Hepatocyte (in vitro differentiated cells): ENCODE results near the gene HDAC8. TPM values are rescaled to one million over a fixed set of nuclear protein-coding genes. Genes with fewer than 3 reads are reported as not detected.
"Not testable (repeated sequence)": the region's sequence is repeated elsewhere in the genome, so short reads cannot be mapped to it uniquely, and the experiment has no call there.

Experiments
- DNase-seq: peaks from one replicate; pipeline ENCODE4 v3.0.0-alpha.2; 2016; ENCODE audit warnings: low spot score
- H2AFZ ChIP-seq: fragments of 200-600 bp; sonication (generic); 2 replicates; pipeline ENCODE4 v1.6.0; 2016; ENCODE audit warnings: antibody characterized with exemption, mild to moderate bottlenecking
- H3K27ac ChIP-seq: fragments of 200-600 bp; sonication (generic); 2 replicates; pipeline ENCODE4 v1.5.1; 2016; ENCODE audit warnings: mild to moderate bottlenecking
- H3K27me3 ChIP-seq: fragments of 200-600 bp; sonication (generic); 2 replicates; pipeline ENCODE4 v1.6.1; 2016
- H3K36me3 ChIP-seq: fragments of 200-600 bp; sonication (generic); replicated peaks from 2 replicates; pipeline ENCODE4 v1.5.1; 2016; ENCODE audit warnings: low read depth; ENCODE audit not compliant: insufficient read depth
- H3K4me1 ChIP-seq: fragments of 200-600 bp; sonication (generic); 2 replicates; pipeline ENCODE4 v1.5.1; 2016; ENCODE audit warnings: mild to moderate bottlenecking, moderate library complexity; ENCODE audit not compliant: insufficient read depth
- H3K4me2 ChIP-seq: fragments of 200-600 bp; sonication (generic); 2 replicates; pipeline ENCODE4 v1.6.0; 2016
- H3K4me3 ChIP-seq: fragments of 200-600 bp; sonication (generic); 2 replicates; pipeline ENCODE4 v1.5.1; 2016; ENCODE audit warnings: mild to moderate bottlenecking
- H3K79me2 ChIP-seq: fragments of 200-600 bp; sonication (generic); 2 replicates; pipeline ENCODE4 v1.6.0; 2017; ENCODE audit warnings: mild to moderate bottlenecking
- H3K9me2 ChIP-seq: fragments of 200-600 bp; sonication (generic); replicated peaks from 2 replicates; pipeline ENCODE4 v1.6.0; 2017; ENCODE audit warnings: mild to moderate bottlenecking; ENCODE audit not compliant: insufficient read depth
- H3K9me3 ChIP-seq: fragments of 200-600 bp; sonication (generic); 2 replicates; pipeline ENCODE4 v1.5.1; 2016; ENCODE audit warnings: low read depth, mild to moderate bottlenecking
- H4K20me1 ChIP-seq: fragments of 200-600 bp; sonication (generic); 2 replicates; pipeline ENCODE4 v1.6.0; 2016; ENCODE audit warnings: mild to moderate bottlenecking; ENCODE audit not compliant: insufficient read depth, poor library complexity, severe bottlenecking
- CTCF ChIP-seq: fragments of 200-600 bp; sonication (generic); IDR thresholded peaks from 2 replicates; pipeline ENCODE4 v1.5.1; 2016; ENCODE audit warnings: antibody characterized with exemption, mild to moderate bottlenecking; ENCODE audit not compliant: poor library complexity
- EZH2 ChIP-seq: fragments of 200-600 bp; sonication (generic); IDR thresholded peaks from 2 replicates; pipeline ENCODE4 v1.6.1; 2016; ENCODE audit warnings: antibody characterized with exemption, mild to moderate bottlenecking, borderline replicate concordance
- EZH2phosphoT487 ChIP-seq: fragments of 200-600 bp; sonication (generic); IDR thresholded peaks from one replicate; pipeline ENCODE4 v1.6.1; 2018; ENCODE audit warnings: antibody characterized with exemption, mild to moderate bottlenecking, low read depth, moderate library complexity; ENCODE audit not compliant: unreplicated experiment, severe bottlenecking
- WGBS: methylation state at CpG from one replicate; pipeline ENCODE4 v1.1.6; 2016; ENCODE audit warnings: low lambda C conversion rate; ENCODE audit errors: missing lambda C conversion rate; 5-methylcytosine and 5-hydroxymethylcytosine counted together
- polyA plus RNA-seq: library from polyadenylated mRNA; unstranded; fragments of >200 nt; fragmentation: Nextera tagmentation; extraction: Ambion mirVana; gene quantifications from 2 replicates; pipeline ENCODE4 v1.2.1, GENCODE V29; 2016
- total RNA-seq: library from RNA; depleted of rRNA; stranded (reverse); fragments of >200 nt; gene quantifications from 2 replicates; pipeline ENCODE4 v1.2.3, GENCODE V29; 2014

HDAC8 gene
- total and polyA plus RNA-seq, 2 experiments from 2014 or later = 29.4 to 29.5 TPM

- no peak overlapping the region for H2AFZ ChIP-seq
Observed at GRCh38 chrX:72330131-72330530, 242.5 kb downstream of the HDAC8 start.

GRCh38 chrX:72326605-72327300 is 245.9 kb downstream of the HDAC8 start:
- WGBS = 79% methylated on average over 8 of the region's 8 CpGs
- no peaks in the 10 kb centered on the region for H3K9me2 ChIP-seq
- DNase-seq = no peak
- no peak overlapping the region for H2AFZ ChIP-seq
- H3K9me3 ChIP-seq = no peaks in the 10 kb centered on the region
- no peaks in the 10 kb centered on the region for H3K36me3 ChIP-seq
- H3K79me2 ChIP-seq = no peaks in the 10 kb centered on the region
- TF ChIP-seq CTCF (no peak), EZH2 (no peak), EZH2phosphoT487 (no peak)
- H3K4me1 ChIP-seq = no peaks in the 10 kb centered on the region
- H3K4me2 ChIP-seq = no peak overlapping the region
- H3K27me3 ChIP-seq = no peaks in the 10 kb centered on the region
- H4K20me1 ChIP-seq = no peaks in the 10 kb centered on the region
- no peak overlapping the region for H3K4me3 ChIP-seq
- no peak overlapping the region for H3K27ac ChIP-seq

More at GRCh38 chrX:72330131-72330530, 242.5 kb downstream of the HDAC8 start:
- no peaks in the 10 kb centered on the region for H3K36me3 ChIP-seq
- TF ChIP-seq EZH2 = no peak
- TF ChIP-seq CTCF = no peak
- TF ChIP-seq EZH2phosphoT487 = no peak
- no peak overlapping the region for H3K27ac ChIP-seq
- H3K4me3 ChIP-seq = no peak overlapping the region
- no peaks in the 10 kb centered on the region for H3K4me1 ChIP-seq
- H3K27me3 ChIP-seq = no peaks in the 10 kb centered on the region
- H3K9me3 ChIP-seq = no peaks in the 10 kb centered on the region
- no peak for DNase-seq
- no peaks in the 10 kb centered on the region for H4K20me1 ChIP-seq
- 70% methylated on average over 3 of the region's 3 CpGs for WGBS
- H3K4me2 ChIP-seq = no peak overlapping the region
- H3K9me2 ChIP-seq = no peaks in the 10 kb centered on the region
- no peaks in the 10 kb centered on the region for H3K79me2 ChIP-seq

GRCh38 chrX:72319651-72320050 is 253.0 kb downstream of the HDAC8 start:
- H3K79me2 ChIP-seq, H3K36me3 ChIP-seq, H3K4me3 ChIP-seq, H3K27ac ChIP-seq, H3K9me3 ChIP-seq, H2AFZ ChIP-seq, H3K4me1 ChIP-seq, H3K27me3 ChIP-seq, H3K4me2 ChIP-seq, H3K9me2 ChIP-seq, DNase-seq, H4K20me1 ChIP-seq: not testable (repeated sequence)
- 91% methylated on average over 8 of the region's 8 CpGs for WGBS

- 69% methylated on average over 4 of the region's 4 CpGs for WGBS
Observed at GRCh38 chrX:72317139-72317538, 255.5 kb downstream of the HDAC8 start.

More at GRCh38 chrX:72317139-72317538, 255.5 kb downstream of the HDAC8 start:
- no peak overlapping the region for H3K4me3 ChIP-seq
- no peaks in the 10 kb centered on the region for H3K4me1 ChIP-seq
- TF ChIP-seq CTCF (no peak), EZH2phosphoT487 (no peak), EZH2 (no peak)
- DNase-seq = no peak
- no peaks in the 10 kb centered on the region for H3K27me3 ChIP-seq
- no peak overlapping the region for H3K4me2 ChIP-seq
- no peaks in the 10 kb centered on the region for H3K79me2 ChIP-seq
- H3K27ac ChIP-seq = no peak overlapping the region
- H3K9me3 ChIP-seq = no peaks in the 10 kb centered on the region
- no peaks in the 10 kb centered on the region for H3K9me2 ChIP-seq
- H2AFZ ChIP-seq = no peak overlapping the region
- no peaks in the 10 kb centered on the region for H3K36me3 ChIP-seq
- H4K20me1 ChIP-seq = no peaks in the 10 kb centered on the region
